K562 treated with DMSO at 1 percent for 24 hours (cell line): Measurements from ENCODE around the gene PAX1. TPM values are rescaled to one million over a fixed set of nuclear protein-coding genes. Genes with fewer than 3 reads are reported as not detected.

Experiments
- total RNA-seq: library from RNA; unstranded; fragments of 300-600 nt; gene quantifications from 2 replicates; pipeline ENCODE4 v1.2.3, GENCODE V29; 2022; ENCODE audit warnings: low read depth; ENCODE audit not compliant: insufficient read depth

PAX1 gene
- not detected in 2 replicates for total RNA-seq

GRCh38 chr20:21705575-21706260 lies at the start of gene PAX1:
Gene PAX1, plus strand, starts transcription at chr20:21705664. Its CDS starts 49 bp downstream, at chr20:21705713.

Other genes with a start within 250 kb of the PAX1 start
- not detected in 2 replicates for gene NKX2-2, start 191.6 kb upstream of the PAX1 start, total RNA-seq